GM23338 (cell line): Measurements from ENCODE around the gene KLC4. TPM values are rescaled to one million over a fixed set of nuclear protein-coding genes. Genes with fewer than 3 reads are reported as not detected.

Experiments used
- ATAC-seq: fragments of 200-7000 bp; cut with Tn5 transposase; 3 replicates; pipeline ENCODE4 v1.9.1; 2020
- DNase-seq: peaks from one replicate; pipeline ENCODE4 v3.0.0-alpha.2; 2015; ENCODE audit warnings: low spot score
- H2AFZ ChIP-seq: fragments of 200-600 bp; sonication (generic); 2 replicates; pipeline ENCODE4 v1.8.0; 2016; ENCODE audit warnings: antibody characterized with exemption, mild to moderate bottlenecking, moderate library complexity
- H3F3A ChIP-seq: fragments of 200-600 bp; sonication (generic); replicated peaks from 2 replicates; pipeline ENCODE4 v1.8.0; 2017; ENCODE audit warnings: antibody characterized with exemption, mixed run types, low read depth
- H3K27ac ChIP-seq: fragments of 200-600 bp; sonication (generic); 2 replicates; pipeline ENCODE4 v1.6.1; 2016; ENCODE audit warnings: low read depth
- H3K27me3 ChIP-seq: fragments of 200-600 bp; sonication (generic); 2 replicates; pipeline ENCODE4 v1.8.0; 2016; ENCODE audit warnings: mild to moderate bottlenecking, mixed run types, moderate library complexity; ENCODE audit not compliant: insufficient read depth
- H3K36me3 ChIP-seq: fragments of 200-600 bp; sonication (generic); 2 replicates; pipeline ENCODE4 v1.8.0; 2016; ENCODE audit warnings: mild to moderate bottlenecking; ENCODE audit not compliant: insufficient read depth
- H3K4me1 ChIP-seq: fragments of 200-600 bp; sonication (generic); 2 replicates; pipeline ENCODE4 v1.8.0; 2016; ENCODE audit warnings: mild to moderate bottlenecking, moderate library complexity; ENCODE audit not compliant: insufficient read depth
- H3K4me2 ChIP-seq: fragments of 200-600 bp; sonication (generic); 2 replicates; pipeline ENCODE4 v1.7.1; 2017; ENCODE audit warnings: mixed run types
- H3K4me3 ChIP-seq: fragments of 200-600 bp; sonication (generic); 2 replicates; pipeline ENCODE4 v1.6.1; 2016; ENCODE audit warnings: mixed run types
- H3K79me2 ChIP-seq: fragments of 200-600 bp; sonication (generic); replicated peaks from 2 replicates; pipeline ENCODE4 v1.8.0; 2017; ENCODE audit warnings: mild to moderate bottlenecking; ENCODE audit not compliant: insufficient read depth
- H3K9me2 ChIP-seq: fragments of 200-600 bp; sonication (generic); 2 replicates; pipeline ENCODE4 v1.8.0; 2017; ENCODE audit not compliant: insufficient read depth
- H4K20me1 ChIP-seq: fragments of 200-600 bp; sonication (generic); replicated peaks from 2 replicates; pipeline ENCODE4 v1.8.0; 2017; ENCODE audit warnings: mild to moderate bottlenecking; ENCODE audit not compliant: insufficient read depth
- H3K27ac Mint-ChIP-seq: 2 replicates; pipeline ENCODE4 v1.8.0; 2020; ENCODE audit warnings: inconsistent platforms, mild to moderate bottlenecking, moderate library complexity, mixed read lengths
- H3K27me3 Mint-ChIP-seq: 3 replicates; pipeline ENCODE4 v1.8.0; 2022; ENCODE audit warnings: low read depth, mild to moderate bottlenecking, moderate library complexity, mixed read lengths, inconsistent platforms; ENCODE audit not compliant: insufficient read depth, poor library complexity
- H3K36me3 Mint-ChIP-seq: 3 replicates; pipeline ENCODE4 v1.8.0; 2021; ENCODE audit warnings: low read depth, mild to moderate bottlenecking, inconsistent platforms, moderate library complexity, mixed read lengths
- H3K4me1 Mint-ChIP-seq: 3 replicates; pipeline ENCODE4 v1.8.0; 2020; ENCODE audit warnings: mild to moderate bottlenecking, inconsistent platforms, mixed read lengths
- H3K4me3 Mint-ChIP-seq: 3 replicates; pipeline ENCODE4 v1.8.0; 2021; ENCODE audit warnings: moderate library complexity, mild to moderate bottlenecking, inconsistent platforms, mixed read lengths
- H3K9me3 Mint-ChIP-seq: 3 replicates; pipeline ENCODE4 v1.8.0; 2020; ENCODE audit warnings: moderate library complexity, mild to moderate bottlenecking, inconsistent platforms, mixed read lengths
- CREB1 ChIP-seq: fragments of 250-450 bp; sonication (Bioruptor Pico); IDR thresholded peaks from 2 replicates; pipeline ENCODE4 v1.5.0; 2020; ENCODE audit warnings: low read depth, mild to moderate bottlenecking, moderate library complexity
- ETS1 ChIP-seq: IDR thresholded peaks from 2 replicates; pipeline ENCODE4 v1.6.1; 2016; ENCODE audit warnings: antibody characterized with exemption
- JUNB ChIP-seq: IDR thresholded peaks from one replicate; pipeline ENCODE4 v1.6.1; 2016; ENCODE audit warnings: antibody characterized with exemption; ENCODE audit not compliant: unreplicated experiment
- POLR2AphosphoS5 ChIP-seq: IDR thresholded peaks from 2 replicates; pipeline ENCODE4 v1.6.1; 2016; ENCODE audit warnings: antibody characterized with exemption, low read depth
- ZNF114 ChIP-seq: fragments of 250-450 bp; sonication (Bioruptor Pico); IDR thresholded peaks from 2 replicates; pipeline ENCODE4 v1.5.0; 2020; ENCODE audit warnings: mild to moderate bottlenecking, moderate library complexity
- ZNF331 ChIP-seq: fragments of 250-450 bp; sonication (Bioruptor Pico); IDR thresholded peaks from 2 replicates; pipeline ENCODE4 v1.5.0; 2020; ENCODE audit warnings: low read depth, mild to moderate bottlenecking, moderate library complexity
- polyA plus RNA-seq: library from polyadenylated mRNA; unstranded; fragments of >200 nt; fragmentation: Nextera tagmentation; extraction: Ambion mirVana; gene quantifications from 2 replicates; pipeline ENCODE4 v1.2.1, GENCODE V29; 2016
- total RNA-seq: library from RNA; depleted of rRNA; stranded (reverse); fragments of >200 nt; shearing (Covaris generic); gene quantifications from 2 replicates; pipeline ENCODE4 v1.2.3, GENCODE V29; 2014

Gene KLC4
- total and polyA plus RNA-seq, 2 experiments from 2014 or later, result 14.9 to 17.4 TPM

- H3K9me2 ChIP-seq, result no peaks in the 10 kb centered on the region
- Mint-ChIP-seq H3K4me1 (peaks cover 47% of the 10 kb centered on the region), H3K27ac (peak within 1 kb of the TSS; percentile 90), H3K9me3 (no peaks in the 10 kb centered on the region; the same call in 2 of the 3 replicates), H3K36me3 (peaks cover 10% of the 10 kb centered on the region), H3K27me3 (peaks cover 15% of the 10 kb centered on the region), H3K4me3 (peak within 1 kb of the TSS; percentile 89)
- peak within 1 kb of the TSS; percentile 81 for H3K27ac ChIP-seq
- H3K4me3 ChIP-seq, result peak within 1 kb of the TSS; percentile 98
- no peaks in the 10 kb centered on the region for H3K27me3 ChIP-seq
- H2AFZ ChIP-seq, result peak within 1 kb of the TSS; percentile 94
- H3K79me2 ChIP-seq, result peaks cover 45% of the 10 kb centered on the region
- DNase-seq (peak; percentile 97), ATAC-seq (peak; percentile 66)
- TF ChIP-seq ETS1 (no peak), ZNF114 (CRISPR knock-in tag) (no peak), JUNB (no peak), CREB1 (CRISPR knock-in tag) (0 out of 2 replicates have a peak, but pooled peaks have one; percentile 29)
- no peaks in the 10 kb centered on the region; the same call in 1 of the 2 replicates for H3K36me3 ChIP-seq
- peaks cover 34% of the 10 kb centered on the region for H3K4me1 ChIP-seq
- H3K4me2 ChIP-seq, result peak within 1 kb of the TSS; percentile 95
- H4K20me1 ChIP-seq, result peaks cover 25% of the 10 kb centered on the region
- 0 out of 2 replicates have a peak, but pooled peaks cover 3% of the 10 kb centered on the region for H3F3A ChIP-seq
Observed at GRCh38 chr6:43075670-43076463, 16.4 kb downstream of the KLC4 start, which contains the start of gene PTK7. Gene PTK7 (plus strand): TSS chr6:43076314. CDS start chr6:43076489, 175 bp downstream.

GRCh38 chr6:43076464-43077332, 17.3 kb downstream of the KLC4 start:
- H3K79me2 ChIP-seq, result peaks cover 54% of the 10 kb centered on the region

More at GRCh38 chr6:43076464-43077332, 17.3 kb downstream of the KLC4 start:
- Histone ChIP-seq H3K27ac (0 out of 2 replicates have a peak overlapping the region, but pooled peaks have one; percentile 55), H3K4me3 (peak overlapping the region; percentile 98), H3K4me1 (peaks cover 34% of the 10 kb centered on the region), H4K20me1 (peaks cover 31% of the 10 kb centered on the region), H3K4me2 (peak overlapping the region; percentile 90), H3F3A (0 out of 2 replicates have a peak, but pooled peaks cover 3% of the 10 kb centered on the region), H3K27me3 (no peaks in the 10 kb centered on the region), H2AFZ (peak overlapping the region; percentile 76), H3K36me3 (no peaks in the 10 kb centered on the region; the same call in 1 of the 2 replicates), H3K9me2 (no peaks in the 10 kb centered on the region)
- peaks cover 40% of the 10 kb centered on the region for H3K4me1 Mint-ChIP-seq
- TF ChIP-seq ZNF331, result no peak
- peak; percentile 52 for TF ChIP-seq POLR2AphosphoS5
- TF ChIP-seq CREB1 (CRISPR knock-in tag), result peak; percentile 43; the same call in 1 of the 2 replicates
- peaks cover 13% of the 10 kb centered on the region for H3K36me3 Mint-ChIP-seq
- H3K9me3 Mint-ChIP-seq, result no peaks in the 10 kb centered on the region; the same call in 2 of the 3 replicates
- peak overlapping the region; percentile 89 for H3K4me3 Mint-ChIP-seq
- peak overlapping the region; percentile 59; the same call in 1 of the 2 replicates for H3K27ac Mint-ChIP-seq
- ATAC-seq (peak; percentile 53), DNase-seq (peak; percentile 86)
- peaks cover 12% of the 10 kb centered on the region for H3K27me3 Mint-ChIP-seq
